ENCODE measurements around the gene IL19.
A peak's percentile ranks its signal among the peaks of the same experiment; 100 is the strongest.

IL19 gene

DNA sequence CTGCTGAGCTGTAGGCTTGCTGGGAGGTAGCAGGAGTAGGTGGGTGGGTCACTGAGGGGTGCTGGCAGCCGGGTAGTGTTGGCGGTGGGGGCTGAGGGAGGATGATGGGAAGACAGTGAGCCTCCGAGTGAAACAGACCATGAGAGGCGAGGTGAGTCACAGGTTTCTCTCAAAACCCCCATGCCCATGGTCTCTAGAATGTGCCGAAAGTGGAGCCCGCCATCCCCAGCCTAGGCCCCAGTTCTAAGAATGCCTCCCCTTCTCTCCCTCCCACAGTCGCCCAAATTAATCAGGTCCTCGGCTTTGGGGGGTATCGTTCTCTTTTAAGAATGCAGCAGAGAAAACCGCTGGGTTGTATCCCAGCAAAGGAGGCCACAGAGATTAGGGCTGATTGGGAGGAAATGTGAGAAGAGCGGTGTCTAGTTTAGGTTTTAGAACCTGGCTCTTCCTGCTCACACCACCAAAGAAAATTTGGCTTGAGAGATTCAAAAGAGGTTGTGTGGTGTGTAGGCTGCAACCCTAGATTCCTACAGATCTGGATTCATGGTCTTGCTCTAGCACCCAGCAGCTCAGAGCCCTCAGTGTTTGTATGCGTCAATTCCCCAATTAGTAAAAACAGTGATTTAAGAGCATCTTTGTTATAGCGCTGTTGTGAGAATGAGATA, 27.7 kb upstream of the IL19 start:
- no peak for ATAC-seq
- TF ChIP-seq ZFP30 (CRISPR knock-in tag; IDR thresholded peaks at IDR 0.05) (no peak), TSHZ2 (CRISPR knock-in tag; IDR thresholded peaks at IDR 0.05) (no peak), TOX (CRISPR knock-in tag; IDR thresholded peaks at IDR 0.05; ENCODE audit: borderline replicate concordance) (no peak), ZFP3 (CRISPR knock-in tag; IDR thresholded peaks at IDR 0.05) (no peak), ISL1 (CRISPR knock-in tag; IDR thresholded peaks at IDR 0.05) (no peak)

GRCh38 chr1:206744683-206745082, 25.9 kb upstream of the IL19 start:
- peak; percentile 8; the same call in 2 of the 3 replicates for ATAC-seq
- TF ChIP-seq PPARA (CRISPR knock-in tag; IDR thresholded peaks at IDR 0.05; ENCODE audit: borderline replicate concordance) (no peak), CSDC2 (CRISPR knock-in tag; IDR thresholded peaks at IDR 0.05) (no peak), CREB5 (CRISPR knock-in tag; IDR thresholded peaks at IDR 0.05; ENCODE audit: low read depth) (no peak), GLIS3 (CRISPR knock-in tag; IDR thresholded peaks at IDR 0.05) (no peak), BACH2 (CRISPR knock-in tag; IDR thresholded peaks at IDR 0.05; ENCODE audit: borderline replicate concordance) (no peak), ZC3H10 (CRISPR knock-in tag; IDR thresholded peaks at IDR 0.05) (no peak), ZNF70 (CRISPR knock-in tag; IDR thresholded peaks at IDR 0.05) (no peak), ZNF565 (CRISPR knock-in tag; conservative IDR thresholded peaks at IDR 0.05; ENCODE audit: low read depth) (no peak), ZFP30 (CRISPR knock-in tag; IDR thresholded peaks at IDR 0.05) (no peak), ZNF8 (CRISPR knock-in tag; IDR thresholded peaks at IDR 0.05) (no peak)
- TF ChIP-seq, protein P1, sequence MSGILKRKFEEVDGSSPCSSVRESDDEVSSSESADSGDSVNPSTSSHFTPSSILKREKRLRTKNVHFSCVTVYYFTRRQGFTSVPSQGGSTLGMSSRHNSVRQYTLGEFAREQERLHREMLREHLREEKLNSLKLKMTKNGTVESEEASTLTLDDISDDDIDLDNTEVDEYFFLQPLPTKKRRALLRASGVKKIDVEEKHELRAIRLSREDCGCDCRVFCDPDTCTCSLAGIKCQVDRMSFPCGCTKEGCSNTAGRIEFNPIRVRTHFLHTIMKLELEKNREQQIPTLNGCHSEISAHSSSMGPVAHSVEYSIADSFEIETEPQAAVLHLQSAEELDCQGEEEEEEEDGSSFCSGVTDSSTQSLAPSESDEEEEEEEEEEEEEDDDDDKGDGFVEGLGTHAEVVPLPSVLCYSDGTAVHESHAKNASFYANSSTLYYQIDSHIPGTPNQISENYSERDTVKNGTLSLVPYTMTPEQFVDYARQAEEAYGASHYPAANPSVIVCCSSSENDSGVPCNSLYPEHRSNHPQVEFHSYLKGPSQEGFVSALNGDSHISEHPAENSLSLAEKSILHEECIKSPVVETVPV (CRISPR knock-in tag; IDR thresholded peaks at IDR 0.05), result no peak

- ATAC-seq, result no peak
These were observed 25.3 kb upstream of the IL19 start for GRCh38 chr1:206745301-206745700.

More at GRCh38 chr1:206745301-206745700, 25.3 kb upstream of the IL19 start:
- TF ChIP-seq CREB5 (CRISPR knock-in tag; IDR thresholded peaks at IDR 0.05; ENCODE audit: low read depth) (no peak), POU6F1 (CRISPR knock-in tag; IDR thresholded peaks at IDR 0.05; ENCODE audit: borderline replicate concordance, low read depth) (no peak), OSR1 (CRISPR knock-in tag; IDR thresholded peaks at IDR 0.05) (no peak), PPARA (CRISPR knock-in tag; IDR thresholded peaks at IDR 0.05; ENCODE audit: borderline replicate concordance) (no peak), ZFP30 (CRISPR knock-in tag; IDR thresholded peaks at IDR 0.05) (no peak)
